H1 (cell line): Measurements from ENCODE around the gene SPON2. TPM values are rescaled to one million over a fixed set of nuclear protein-coding genes. Genes with fewer than 3 reads are reported as not detected.

Experiments used
- MAX ChIP-seq: IDR thresholded peaks from 2 replicates; pipeline ENCODE4 v1.6.1; 2012; ENCODE audit warnings: inconsistent platforms
- NANOG ChIP-seq: IDR thresholded peaks from 2 replicates; pipeline ENCODE4 v1.6.1; 2011; ENCODE audit warnings: low read length, low read depth, mild to moderate bottlenecking, inconsistent platforms; ENCODE audit not compliant: insufficient read depth, poor library complexity, severe bottlenecking
- RFX5 ChIP-seq: IDR thresholded peaks from 2 replicates; pipeline ENCODE4 v1.6.1; 2011; ENCODE audit warnings: low read depth, low read length, improper control_type of control experiment, borderline replicate concordance
- TEAD4 ChIP-seq: IDR thresholded peaks from 2 replicates; pipeline ENCODE4 v1.6.1; 2012; ENCODE audit warnings: low read depth, low read length, inconsistent platforms, mixed read lengths
- USF2 ChIP-seq: IDR thresholded peaks from 2 replicates; pipeline ENCODE4 v1.6.1; 2011; ENCODE audit warnings: low read length, improper control_type of control experiment
- polyA plus RNA-seq, 7 experiments: library from polyadenylated mRNA; depleted of rRNA in 3 of 7; stranded (reverse) in 5 of 7; unstranded in 2 of 7; fragments of >200 nt in 5 of 7; fragments of 200-250 nt in 2 of 7; gene quantifications; 1 replicate in 5 of 7; 2 replicates in 1 of 7; 4 replicates in 1 of 7; pipeline versions ENCODE4 v1.2.1 to v1.2.3, GENCODE V29; 2011 to 2013; ENCODE audit warnings: missing spikeins in 2 of 7, mixed read lengths in 2 of 7
- total RNA-seq: library from RNA; stranded (reverse); fragmentation: NEBNext Ultra II Directional; extraction: Animal tissue kit (Norgen Biotek cat#: 25700); gene quantifications from 2 replicates; pipeline ENCODE4 v1.2.1, GENCODE V29; 2021

The SPON2 gene
- total and polyA plus RNA-seq, 2 of the 8 experiments (the other 6 are each of a cell fraction or from before 2014, with no cell fraction given): 2.8 to 3.2 TPM

- no peak for TF ChIP-seq RFX5
- no peak for TF ChIP-seq TEAD4
- no peak for TF ChIP-seq NANOG
- no peak for TF ChIP-seq MAX
- TF ChIP-seq USF2: no peak
Observed at GRCh38 chr4:1193206-1194009, 21.0 kb upstream of the SPON2 start (continued).
